HG03196 (cell line): ENCODE measurements around the gene UHMK1.
"Not testable (repeated sequence)": the region's sequence is repeated elsewhere in the genome, so short reads cannot be mapped to it uniquely, and the experiment has no call there.

ENCODE experiments used
- ATAC-seq: cut with Tn5 transposase; IDR thresholded peaks from one replicate; pipeline ENCODE4 v1.9.1; 2021; ENCODE audit not compliant: unreplicated experiment

UHMK1 gene

GRCh38 chr1:162564762-162565218 lies 67.2 kb downstream of the UHMK1 start:
- no peak for ATAC-seq

GRCh38 chr1:162565460-162565859 lies 67.8 kb downstream of the UHMK1 start:
- ATAC-seq = no peak

- ATAC-seq = no peak
Observed at GRCh38 chr1:162566870-162567269, 69.3 kb downstream of the UHMK1 start.

- no peak for ATAC-seq
Observed at GRCh38 chr1:162568802-162569201, 71.2 kb downstream of the UHMK1 start.

GRCh38 chr1:162570718-162571117 lies 73.1 kb downstream of the UHMK1 start:
- ATAC-seq = no peak

- not testable (repeated sequence) for ATAC-seq
Observed at GRCh38 chr1:162571121-162571520, 73.5 kb downstream of the UHMK1 start.

- no peak for ATAC-seq
Observed at GRCh38 chr1:162571696-162572095, 74.1 kb downstream of the UHMK1 start.

- no peak for ATAC-seq
Observed at GRCh38 chr1:162573136-162573535, 75.5 kb downstream of the UHMK1 start.

- ATAC-seq = no peak
Observed at GRCh38 chr1:162578071-162578700, 80.6 kb downstream of the UHMK1 start.

GRCh38 chr1:162578936-162579335 lies 81.3 kb downstream of the UHMK1 start:
- ATAC-seq = no peak
